Breast epithelium (tissue), 3 donors: ENCODE results near the gene SEPTIN5.

ENCODE experiments used
- POLR2A ChIP-seq: fragments of 450-650 bp; IDR thresholded peaks from one replicate; pipeline ENCODE4 v1.6.1; 2016; ENCODE audit warnings: antibody characterized with exemption, mild to moderate bottlenecking, moderate library complexity
- TF ChIP-seq, protein P1 (sequence below), 3 donors: fragments of 450-650 bp; IDR thresholded peaks; one replicate each; pipeline ENCODE4 v1.5.1; 2016 to 2017; ENCODE audit warnings: antibody characterized with exemption in 3 of 3, mild to moderate bottlenecking in 3 of 3, moderate library complexity in 3 of 3

DNA sequence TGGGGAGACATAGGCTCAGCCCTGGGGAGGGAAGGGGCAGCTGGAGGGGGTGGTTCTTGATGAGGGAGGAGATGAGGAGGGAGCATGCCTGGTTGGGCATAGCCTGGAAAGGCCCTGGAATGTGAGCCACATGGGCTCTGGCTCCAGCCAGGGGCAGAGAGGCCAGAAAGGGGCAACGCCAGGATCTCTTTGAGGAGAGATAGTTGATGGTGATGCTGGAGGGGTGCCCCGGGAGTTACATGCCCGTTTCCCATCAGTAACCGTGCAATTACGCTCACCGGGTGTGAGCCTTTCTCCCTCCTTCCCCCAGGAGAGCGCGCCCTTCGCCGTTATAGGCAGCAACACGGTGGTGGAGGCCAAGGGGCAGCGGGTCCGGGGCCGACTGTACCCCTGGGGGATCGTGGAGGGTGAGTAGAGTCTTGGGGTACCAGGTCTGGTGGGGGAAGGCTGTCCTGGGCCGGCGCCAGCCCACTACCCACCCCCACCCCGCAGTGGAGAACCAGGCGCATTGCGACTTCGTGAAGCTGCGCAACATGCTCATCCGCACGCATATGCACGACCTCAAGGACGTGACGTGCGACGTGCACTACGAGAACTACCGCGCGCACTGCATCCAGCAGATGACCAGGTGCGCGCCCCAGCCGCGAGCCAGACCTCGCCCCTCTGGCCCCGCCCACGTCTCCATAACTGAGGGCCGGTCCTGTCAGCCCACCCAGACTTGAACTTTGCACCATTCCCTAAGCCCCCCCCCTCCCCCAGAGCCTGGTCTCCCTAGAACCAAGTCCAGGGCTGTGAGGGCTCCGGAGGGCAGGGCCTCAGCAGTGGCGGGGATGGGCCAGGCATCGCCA lies 7.3 kb downstream of the SEPTIN5 start:
- no peak for TF ChIP-seq POLR2A
- TF ChIP-seq, protein P1, sequence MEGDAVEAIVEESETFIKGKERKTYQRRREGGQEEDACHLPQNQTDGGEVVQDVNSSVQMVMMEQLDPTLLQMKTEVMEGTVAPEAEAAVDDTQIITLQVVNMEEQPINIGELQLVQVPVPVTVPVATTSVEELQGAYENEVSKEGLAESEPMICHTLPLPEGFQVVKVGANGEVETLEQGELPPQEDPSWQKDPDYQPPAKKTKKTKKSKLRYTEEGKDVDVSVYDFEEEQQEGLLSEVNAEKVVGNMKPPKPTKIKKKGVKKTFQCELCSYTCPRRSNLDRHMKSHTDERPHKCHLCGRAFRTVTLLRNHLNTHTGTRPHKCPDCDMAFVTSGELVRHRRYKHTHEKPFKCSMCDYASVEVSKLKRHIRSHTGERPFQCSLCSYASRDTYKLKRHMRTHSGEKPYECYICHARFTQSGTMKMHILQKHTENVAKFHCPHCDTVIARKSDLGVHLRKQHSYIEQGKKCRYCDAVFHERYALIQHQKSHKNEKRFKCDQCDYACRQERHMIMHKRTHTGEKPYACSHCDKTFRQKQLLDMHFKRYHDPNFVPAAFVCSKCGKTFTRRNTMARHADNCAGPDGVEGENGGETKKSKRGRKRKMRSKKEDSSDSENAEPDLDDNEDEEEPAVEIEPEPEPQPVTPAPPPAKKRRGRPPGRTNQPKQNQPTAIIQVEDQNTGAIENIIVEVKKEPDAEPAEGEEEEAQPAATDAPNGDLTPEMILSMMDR (IDR thresholded peaks at IDR 0.05): no peak
